ENCODE data around the gene SALL1. TPM values are rescaled to one million over a fixed set of nuclear protein-coding genes. Genes with fewer than 3 reads are reported as not detected.

SALL1 gene
- total and polyA plus RNA-seq, 9 of the 15 experiments (the other 6 are each of a cell fraction or from before 2014, with no cell fraction given), result not detected

- TF ChIP-seq UBTF (IDR thresholded peaks at IDR 0.05; ENCODE audit: borderline replicate concordance in 1 of 2, low read depth in 2 of 2, low read length in 2 of 2) (no peak), NCOA4 (IDR thresholded peaks at IDR 0.05; ENCODE audit: partially characterized antibody) (no peak)
- TF ChIP-seq, protein P1, sequence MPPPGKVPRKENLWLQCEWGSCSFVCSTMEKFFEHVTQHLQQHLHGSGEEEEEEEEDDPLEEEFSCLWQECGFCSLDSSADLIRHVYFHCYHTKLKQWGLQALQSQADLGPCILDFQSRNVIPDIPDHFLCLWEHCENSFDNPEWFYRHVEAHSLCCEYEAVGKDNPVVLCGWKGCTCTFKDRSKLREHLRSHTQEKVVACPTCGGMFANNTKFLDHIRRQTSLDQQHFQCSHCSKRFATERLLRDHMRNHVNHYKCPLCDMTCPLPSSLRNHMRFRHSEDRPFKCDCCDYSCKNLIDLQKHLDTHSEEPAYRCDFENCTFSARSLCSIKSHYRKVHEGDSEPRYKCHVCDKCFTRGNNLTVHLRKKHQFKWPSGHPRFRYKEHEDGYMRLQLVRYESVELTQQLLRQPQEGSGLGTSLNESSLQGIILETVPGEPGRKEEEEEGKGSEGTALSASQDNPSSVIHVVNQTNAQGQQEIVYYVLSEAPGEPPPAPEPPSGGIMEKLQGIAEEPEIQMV (tag; conservative IDR thresholded peaks at IDR 0.05; ENCODE audit: low read depth), result no peak
- TF ChIP-seq, protein P2, sequence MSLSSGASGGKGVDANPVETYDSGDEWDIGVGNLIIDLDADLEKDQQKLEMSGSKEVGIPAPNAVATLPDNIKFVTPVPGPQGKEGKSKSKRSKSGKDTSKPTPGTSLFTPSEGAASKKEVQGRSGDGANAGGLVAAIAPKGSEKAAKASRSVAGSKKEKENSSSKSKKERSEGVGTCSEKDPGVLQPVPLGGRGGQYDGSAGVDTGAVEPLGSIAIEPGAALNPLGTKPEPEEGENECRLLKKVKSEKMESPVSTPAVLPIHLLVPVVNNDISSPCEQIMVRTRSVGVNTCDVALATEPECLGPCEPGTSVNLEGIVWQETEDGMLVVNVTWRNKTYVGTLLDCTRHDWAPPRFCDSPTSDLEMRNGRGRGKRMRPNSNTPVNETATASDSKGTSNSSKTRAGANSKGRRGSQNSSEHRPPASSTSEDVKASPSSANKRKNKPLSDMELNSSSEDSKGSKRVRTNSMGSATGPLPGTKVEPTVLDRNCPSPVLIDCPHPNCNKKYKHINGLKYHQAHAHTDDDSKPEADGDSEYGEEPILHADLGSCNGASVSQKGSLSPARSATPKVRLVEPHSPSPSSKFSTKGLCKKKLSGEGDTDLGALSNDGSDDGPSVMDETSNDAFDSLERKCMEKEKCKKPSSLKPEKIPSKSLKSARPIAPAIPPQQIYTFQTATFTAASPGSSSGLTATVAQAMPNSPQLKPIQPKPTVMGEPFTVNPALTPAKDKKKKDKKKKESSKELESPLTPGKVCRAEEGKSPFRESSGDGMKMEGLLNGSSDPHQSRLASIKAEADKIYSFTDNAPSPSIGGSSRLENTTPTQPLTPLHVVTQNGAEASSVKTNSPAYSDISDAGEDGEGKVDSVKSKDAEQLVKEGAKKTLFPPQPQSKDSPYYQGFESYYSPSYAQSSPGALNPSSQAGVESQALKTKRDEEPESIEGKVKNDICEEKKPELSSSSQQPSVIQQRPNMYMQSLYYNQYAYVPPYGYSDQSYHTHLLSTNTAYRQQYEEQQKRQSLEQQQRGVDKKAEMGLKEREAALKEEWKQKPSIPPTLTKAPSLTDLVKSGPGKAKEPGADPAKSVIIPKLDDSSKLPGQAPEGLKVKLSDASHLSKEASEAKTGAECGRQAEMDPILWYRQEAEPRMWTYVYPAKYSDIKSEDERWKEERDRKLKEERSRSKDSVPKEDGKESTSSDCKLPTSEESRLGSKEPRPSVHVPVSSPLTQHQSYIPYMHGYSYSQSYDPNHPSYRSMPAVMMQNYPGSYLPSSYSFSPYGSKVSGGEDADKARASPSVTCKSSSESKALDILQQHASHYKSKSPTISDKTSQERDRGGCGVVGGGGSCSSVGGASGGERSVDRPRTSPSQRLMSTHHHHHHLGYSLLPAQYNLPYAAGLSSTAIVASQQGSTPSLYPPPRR (CRISPR knock-in tag; IDR thresholded peaks at IDR 0.05; ENCODE audit: borderline replicate concordance), result no peak
Observed at GRCh38 chr16:51197953-51198748, 47.1 kb upstream of the SALL1 start (continued).

Measured in K562 (cell line).